ENCODE measurements around the gene C19orf44. TPM values are rescaled to one million over a fixed set of nuclear protein-coding genes. Genes with fewer than 3 reads are reported as not detected.

C19orf44 gene
- total and polyA plus RNA-seq, 2 of the 4 experiments (the other 2 are of a cell fraction), result 1.4 to 3.8 TPM

DNA sequence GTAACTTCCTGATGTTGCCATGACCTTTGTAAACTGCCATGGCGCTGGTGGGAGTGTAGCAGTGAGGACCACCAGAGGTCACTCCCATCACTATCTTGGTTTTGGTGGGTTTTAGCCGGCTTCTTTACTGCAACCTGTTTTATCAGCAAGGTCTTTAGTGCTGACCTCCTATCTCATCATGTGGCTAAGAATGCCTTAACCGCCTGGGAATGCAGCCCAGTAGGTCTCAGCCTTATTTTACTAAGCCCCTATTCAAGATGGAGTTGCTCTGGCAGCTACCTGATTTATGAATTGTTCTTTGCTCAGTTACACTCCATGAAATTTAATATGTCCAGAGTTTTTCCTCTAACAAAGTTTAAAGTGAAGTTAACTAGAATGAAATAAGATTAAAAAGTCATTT lies 19.8 kb upstream of the C19orf44 start:
- no peaks in the 10 kb centered on the region for H3K36me3 ChIP-seq (ENCODE audit: control insufficient read depth, insufficient read depth, low read length)
- H4K5ac ChIP-seq (ENCODE audit: low read depth, low read length), result no peak overlapping the region
- ChIA-PET CTCF (interaction anchor here (0.6 kb wide), 1 partner anchor 39 kb away, joined by 3 read pairs; no protein-coding TSS in a partner anchor), POLR2A (ENCODE audit: unreplicated experiment) (no interaction called here)
- WGBS, 2 experiments (ENCODE audit: extremely low coverage in 2 of 2, insufficient read length in 1 of 2), result no CpG with 5 or more reads among the region's 3 CpGs
- 0 out of 2 replicates have a peak, but pooled peaks cover 4% of the 10 kb centered on the region for H3K4me1 ChIP-seq (ENCODE audit: control insufficient read depth, insufficient read depth, low read length)
- H3K4me3 ChIP-seq (ENCODE audit: insufficient read depth, low read depth, low read length), result no peak overlapping the region
- H3K23ac ChIP-seq (ENCODE audit: low read depth, low read length), result no peak overlapping the region
- no peak overlapping the region for H2AFZ ChIP-seq (replicated peaks; ENCODE audit: low read length, poor library complexity)
- H3K18ac ChIP-seq (ENCODE audit: low read depth, low read length), result no peak overlapping the region
- DNase-seq (no peak), ATAC-seq (ENCODE audit: low read depth) (no peak)
- no TSS peak for BruUV-seq (replicated peaks)
- dilution Hi-C loops (cut with HindIII; ENCODE audit: low sequenced_read_pairs, unreplicated experiment) (no loop called here), in situ Hi-C loops (cut with MboI; ENCODE audit: low sequenced_read_pairs) (no loop called here), intact Hi-C loops (cut with micrococcal nuclease) (no loop called here)
- no peak overlapping the region for H2BK120ac ChIP-seq (ENCODE audit: low read depth, low read length)
- H3K4me2 ChIP-seq (ENCODE audit: low read depth, low read length), result no peak overlapping the region
- 0 out of 2 replicates have a peak, but pooled peaks cover under 1% of the 10 kb centered on the region for H4K20me1 ChIP-seq (ENCODE audit: insufficient read depth, low read length)
- H2BK15ac ChIP-seq (ENCODE audit: low read depth, low read length), result no peak overlapping the region
- H3K27ac ChIP-seq (ENCODE audit: insufficient read depth, low read length), result no peak overlapping the region
- no peak overlapping the region for H3K4ac ChIP-seq (ENCODE audit: low read depth, low read length)
- TF ChIP-seq MXI1 (IDR thresholded peaks at IDR 0.05; ENCODE audit: borderline replicate concordance, low read depth, low read length) (no peak), FOS (IDR thresholded peaks at IDR 0.05; ENCODE audit: low read depth, low read length) (no peak), BHLHE40 (IDR thresholded peaks at IDR 0.05; ENCODE audit: low read depth, low read length) (no peak), RCOR1 (IDR thresholded peaks at IDR 0.05; ENCODE audit: insufficient replicate concordance, low read length) (no peak), RFX5 (IDR thresholded peaks at IDR 0.05; ENCODE audit: low read depth, low read length) (no peak), CHD1 (IDR thresholded peaks at IDR 0.05; ENCODE audit: low read depth, low read length) (no peak), SMC3 (IDR thresholded peaks at IDR 0.05; ENCODE audit: low read depth, low read length) (no peak), POLR2A (IDR thresholded peaks at IDR 0.05; ENCODE audit: low read depth, low read length) (no peak), RAD21 (IDR thresholded peaks at IDR 0.05; ENCODE audit: low read length) (no peak), NFE2L2 (IDR thresholded peaks at IDR 0.05; ENCODE audit: low read depth, low read length) (no peak)
- TF ChIP-seq, protein P1, sequence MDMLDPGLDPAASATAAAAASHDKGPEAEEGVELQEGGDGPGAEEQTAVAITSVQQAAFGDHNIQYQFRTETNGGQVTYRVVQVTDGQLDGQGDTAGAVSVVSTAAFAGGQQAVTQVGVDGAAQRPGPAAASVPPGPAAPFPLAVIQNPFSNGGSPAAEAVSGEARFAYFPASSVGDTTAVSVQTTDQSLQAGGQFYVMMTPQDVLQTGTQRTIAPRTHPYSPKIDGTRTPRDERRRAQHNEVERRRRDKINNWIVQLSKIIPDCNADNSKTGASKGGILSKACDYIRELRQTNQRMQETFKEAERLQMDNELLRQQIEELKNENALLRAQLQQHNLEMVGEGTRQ (IDR thresholded peaks at IDR 0.05; ENCODE audit: low read depth, low read length), result no peak
- peaks cover 0 to under 1% of the 10 kb centered on the region in 2 experiments; a peak in 1 of 4 replicates for H3K79me1 ChIP-seq (ENCODE audit: low read depth in 1 of 2, low read length in 2 of 2)
- no peaks in the 10 kb centered on the region for H3K9me1 ChIP-seq (ENCODE audit: insufficient read depth, low read length)
- H3K9ac ChIP-seq (ENCODE audit: low read depth, low read length), result no peak overlapping the region
- H3K56ac ChIP-seq (ENCODE audit: extremely low read depth, insufficient read depth, low read length), result no peak overlapping the region
- no peak overlapping the region for H2AK5ac ChIP-seq (ENCODE audit: low read depth, low read length)
- H3K27me3 ChIP-seq (ENCODE audit: control insufficient read depth, insufficient read depth, low read length), result 0 out of 2 replicates have a peak, but pooled peaks cover 2% of the 10 kb centered on the region
- H4K91ac ChIP-seq (ENCODE audit: insufficient read depth, low read depth, low read length), result no peak overlapping the region
- H2AK9ac ChIP-seq (replicated peaks; ENCODE audit: low read depth, low read length, poor library complexity), result no peak overlapping the region
- H4K8ac ChIP-seq (ENCODE audit: low read depth in 2 of 2, low read length in 2 of 2), result no peak overlapping the region
- H3K9me3 ChIP-seq (ENCODE audit: control insufficient read depth, insufficient read depth, low read length), result no peaks in the 10 kb centered on the region
- no peak overlapping the region for H2BK5ac ChIP-seq (ENCODE audit: low read depth, low read length, poor library complexity, severe bottlenecking)
- no peak overlapping the region for H3K14ac ChIP-seq (replicated peaks; ENCODE audit: low read depth, low read length)
- H2BK20ac ChIP-seq (ENCODE audit: low read depth, low read length), result no peak overlapping the region

Data from IMR-90 (cell line).